Calu3 (cell line): ENCODE data around the gene KRT8. TPM values are rescaled to one million over a fixed set of nuclear protein-coding genes. Genes with fewer than 3 reads are reported as not detected.

ENCODE experiments used
- BruUV-seq: library from RNA; stranded (reverse); fragments of 400-500 nt; replicated peaks from 2 replicates; lab custom pipeline; 2021; lab: Mats Ljungman, UMichigan
- CTCF ChIA-PET: fragments of 300-600 bp; sonication (Branson Sonifier 250); formaldehyde crosslinking; loops from one replicate; lab custom pipeline; 2022; ENCODE audit warnings: antibody characterized with exemption; lab: Charles Lee
- DNase-seq: peaks from one replicate; pipeline ENCODE4 v3.0.0; 2022
- H3K27ac Mint-ChIP-seq: one replicate; pipeline ENCODE4 v1.8.0; 2022; ENCODE audit warnings: mixed read lengths; ENCODE audit not compliant: unreplicated experiment
- H3K27me3 Mint-ChIP-seq: one replicate; pipeline ENCODE4 v1.8.0; 2022; ENCODE audit warnings: mixed read lengths; ENCODE audit not compliant: unreplicated experiment
- H3K36me3 Mint-ChIP-seq: one replicate; pipeline ENCODE4 v1.8.0; 2022; ENCODE audit warnings: mild to moderate bottlenecking, moderate library complexity, mixed read lengths; ENCODE audit not compliant: insufficient read depth, unreplicated experiment
- H3K4me1 Mint-ChIP-seq: one replicate; pipeline ENCODE4 v1.8.0; 2022; ENCODE audit warnings: mild to moderate bottlenecking, low read depth, mixed read lengths; ENCODE audit not compliant: unreplicated experiment
- H3K4me3 Mint-ChIP-seq: one replicate; pipeline ENCODE4 v1.8.0; 2022; ENCODE audit warnings: mild to moderate bottlenecking, low read depth, moderate library complexity, mixed read lengths; ENCODE audit not compliant: unreplicated experiment
- H3K9me3 Mint-ChIP-seq: one replicate; pipeline ENCODE4 v1.8.0; 2022; ENCODE audit warnings: low read depth, mixed read lengths; ENCODE audit not compliant: unreplicated experiment
- intact Hi-C: fragments of 100-400 bp; cut with micrococcal nuclease; formaldehyde crosslinking; loops from one replicate; pipeline ENCODE4 v1.10.0; 2022; ENCODE audit not compliant: unreplicated experiment
- total RNA-seq: library from RNA; stranded (reverse); gene quantifications from 2 replicates; pipeline ENCODE4 v1.2.3, GENCODE V29; 2022
- TF ChIP-seq, protein P1 (sequence below): fragments of 200-600 bp; IDR thresholded peaks from one replicate; pipeline ENCODE4 v1.8.0; 2022; ENCODE audit warnings: antibody characterized with exemption; ENCODE audit not compliant: unreplicated experiment

The KRT8 gene
- total RNA-seq, 1 experiment from 2014 or later, result 2,474 TPM

DNA sequence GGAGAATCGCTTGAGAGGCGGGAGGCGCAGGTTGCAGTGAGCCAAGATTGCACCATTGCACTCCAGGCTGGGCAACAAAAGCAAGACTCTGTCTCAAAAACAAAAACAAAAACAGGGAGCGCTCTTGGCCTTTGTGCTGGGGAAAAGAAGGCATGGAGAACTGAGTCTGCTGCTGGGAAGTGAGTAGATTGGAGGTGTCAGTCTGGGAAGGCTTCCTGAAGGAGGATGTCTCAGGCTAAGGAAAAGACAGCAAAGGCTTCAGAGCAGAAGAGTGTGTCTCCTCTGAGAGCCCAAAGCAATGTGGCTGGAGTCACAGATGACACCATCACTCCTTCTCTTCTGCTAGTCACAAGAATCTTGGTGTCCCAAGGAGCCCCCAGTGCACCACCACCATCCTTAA is 23.1 kb upstream of the KRT8 start:
- CTCF ChIA-PET, result interaction anchor here (1.0 to 4.7 kb wide), 8 partner anchors 14 to 44 kb away, joined by 7 to 109 read pairs (median 16); partner anchors contain the start of genes KRT18 and KRT8
- no TSS peak for BruUV-seq
- Mint-ChIP-seq H3K9me3 (no peaks in the 10 kb centered on the region), H3K27ac (peak overlapping the region; percentile 96), H3K4me1 (peaks cover 55% of the 10 kb centered on the region), H3K4me3 (no peak overlapping the region), H3K27me3 (no peaks in the 10 kb centered on the region), H3K36me3 (peaks cover 37% of the 10 kb centered on the region)
- TF ChIP-seq, protein P1, sequence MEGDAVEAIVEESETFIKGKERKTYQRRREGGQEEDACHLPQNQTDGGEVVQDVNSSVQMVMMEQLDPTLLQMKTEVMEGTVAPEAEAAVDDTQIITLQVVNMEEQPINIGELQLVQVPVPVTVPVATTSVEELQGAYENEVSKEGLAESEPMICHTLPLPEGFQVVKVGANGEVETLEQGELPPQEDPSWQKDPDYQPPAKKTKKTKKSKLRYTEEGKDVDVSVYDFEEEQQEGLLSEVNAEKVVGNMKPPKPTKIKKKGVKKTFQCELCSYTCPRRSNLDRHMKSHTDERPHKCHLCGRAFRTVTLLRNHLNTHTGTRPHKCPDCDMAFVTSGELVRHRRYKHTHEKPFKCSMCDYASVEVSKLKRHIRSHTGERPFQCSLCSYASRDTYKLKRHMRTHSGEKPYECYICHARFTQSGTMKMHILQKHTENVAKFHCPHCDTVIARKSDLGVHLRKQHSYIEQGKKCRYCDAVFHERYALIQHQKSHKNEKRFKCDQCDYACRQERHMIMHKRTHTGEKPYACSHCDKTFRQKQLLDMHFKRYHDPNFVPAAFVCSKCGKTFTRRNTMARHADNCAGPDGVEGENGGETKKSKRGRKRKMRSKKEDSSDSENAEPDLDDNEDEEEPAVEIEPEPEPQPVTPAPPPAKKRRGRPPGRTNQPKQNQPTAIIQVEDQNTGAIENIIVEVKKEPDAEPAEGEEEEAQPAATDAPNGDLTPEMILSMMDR, result no peak
- no peak for DNase-seq
- intact Hi-C loops, result loop anchor here (2.0 kb wide), 1 partner anchor 43 kb away; no protein-coding TSS in a partner anchor

- peaks cover 56% of the 10 kb centered on the region for H3K4me1 Mint-ChIP-seq
- peak overlapping the region; percentile 48 for H3K4me3 Mint-ChIP-seq
- intact Hi-C loops, result loop anchor here (1.0 to 2.0 kb wide), 3 partner anchors 21 to 44 kb away; partner anchors contain the start of genes KRT18 and KRT8
- TF ChIP-seq, protein P1, result no peak
- peak; percentile 60 for DNase-seq
- H3K36me3 Mint-ChIP-seq, result peaks cover 37% of the 10 kb centered on the region
- peak overlapping the region; percentile 96 for H3K27ac Mint-ChIP-seq
- BruUV-seq, result TSS peak; percentile 87
- H3K27me3 Mint-ChIP-seq, result no peaks in the 10 kb centered on the region
- CTCF ChIA-PET, result interaction anchor here (0.6 to 4.7 kb wide), 15 partner anchors 9 to 780 kb away, joined by 3 to 109 read pairs (median 7); partner anchors contain the start of genes KRT18 and KRT8
- H3K9me3 Mint-ChIP-seq, result no peaks in the 10 kb centered on the region
Measured at GRCh38 chr12:52926596-52927234, 21.8 kb upstream of the KRT8 start.

DNA sequence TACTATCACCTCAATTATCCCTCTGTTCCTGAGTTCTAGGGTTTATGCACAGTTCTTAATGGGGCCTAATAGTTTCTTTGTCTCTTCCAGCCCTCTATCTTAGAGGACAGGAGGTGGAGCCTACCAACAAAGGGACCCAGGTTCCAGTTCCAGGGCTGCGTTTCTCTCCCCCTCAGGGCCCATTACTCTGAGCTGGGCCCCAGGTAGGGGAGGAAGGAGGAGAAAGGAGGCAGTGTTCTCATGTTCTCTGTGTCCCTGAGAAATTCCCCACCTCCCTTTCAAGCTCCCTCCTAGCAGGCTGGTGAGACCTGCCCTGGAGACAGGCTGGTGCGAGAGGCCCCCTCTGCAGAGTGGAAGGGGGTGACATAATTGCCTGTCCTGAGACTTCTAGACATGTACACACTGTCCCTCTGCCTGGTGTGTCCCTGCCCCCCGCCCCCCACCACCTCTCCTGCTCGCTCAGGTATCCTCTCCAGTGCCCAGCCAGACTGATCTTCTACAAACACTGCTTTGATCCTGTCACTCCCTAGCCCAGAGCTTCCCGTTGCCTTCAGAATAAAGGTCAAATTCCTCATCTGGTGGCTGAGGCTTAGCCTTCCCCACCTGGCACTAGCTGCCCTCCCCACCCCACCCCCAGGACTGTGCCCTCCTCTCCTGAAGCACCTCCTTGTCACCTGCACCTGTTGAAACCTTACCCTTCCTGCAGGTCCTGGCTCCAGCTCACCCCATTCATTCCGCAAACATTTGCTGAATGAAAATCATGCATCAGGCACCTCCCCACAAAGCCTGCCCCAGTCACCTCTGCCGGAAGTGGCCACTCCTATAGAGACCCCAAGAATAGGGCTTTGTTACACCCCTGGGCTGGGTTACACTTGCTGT is 21.1 kb upstream of the KRT8 start:
- TSS peak; percentile 80 for BruUV-seq

More for the DNA sequence above, 21.1 kb upstream of the KRT8 start:
- peak overlapping the region; percentile 96 for H3K27ac Mint-ChIP-seq
- peaks cover 43% of the 10 kb centered on the region for H3K36me3 Mint-ChIP-seq
- intact Hi-C loops, result loop anchor here (1.0 to 2.0 kb wide), 3 partner anchors 21 to 45 kb away; partner anchors contain the start of genes KRT18 and KRT8
- CTCF ChIA-PET, result interaction anchor here (0.6 to 4.7 kb wide), 17 partner anchors 10 to 779 kb away, joined by 3 to 109 read pairs (median 7); partner anchors contain the start of genes KRT18 and KRT8
- peak overlapping the region; percentile 48 for H3K4me3 Mint-ChIP-seq
- no peaks in the 10 kb centered on the region for H3K27me3 Mint-ChIP-seq
- TF ChIP-seq, protein P1, result no peak
- DNase-seq, result peak; percentile 88
- H3K9me3 Mint-ChIP-seq, result no peaks in the 10 kb centered on the region
- peaks cover 62% of the 10 kb centered on the region for H3K4me1 Mint-ChIP-seq
